ENCODE results near the gene TCP11X2. TPM values are rescaled to one million over a fixed set of nuclear protein-coding genes. Genes with fewer than 3 reads are reported as not detected.

Gene TCP11X2
- not detected in 2 replicates for total RNA-seq

DNA sequence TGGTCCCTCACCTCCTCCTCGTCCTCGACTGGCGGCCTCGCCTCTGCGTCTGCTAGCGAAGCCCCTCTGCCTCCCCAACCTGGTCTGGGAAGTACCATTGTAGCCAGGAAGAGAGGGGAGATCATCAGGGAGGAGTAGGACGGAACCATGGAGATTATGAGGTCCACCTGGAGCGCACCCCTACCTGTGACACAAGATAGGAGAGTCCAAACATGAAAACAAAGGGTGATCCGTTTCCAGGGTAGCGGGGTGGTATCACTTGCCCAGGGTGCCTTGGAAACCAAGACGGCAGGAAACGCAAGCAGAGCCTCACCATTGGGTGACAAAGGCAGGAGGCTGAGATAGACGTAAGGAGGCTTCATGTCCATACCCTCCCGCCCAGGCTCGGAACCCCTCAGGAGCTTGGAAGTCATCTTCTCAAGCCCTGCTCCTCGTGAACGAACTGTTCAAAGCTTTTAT lies at the start of gene TCP11X2:
TCP11X2 (minus strand) TSS at position 51 of the 459 bp plus-strand sequence.

DNA sequence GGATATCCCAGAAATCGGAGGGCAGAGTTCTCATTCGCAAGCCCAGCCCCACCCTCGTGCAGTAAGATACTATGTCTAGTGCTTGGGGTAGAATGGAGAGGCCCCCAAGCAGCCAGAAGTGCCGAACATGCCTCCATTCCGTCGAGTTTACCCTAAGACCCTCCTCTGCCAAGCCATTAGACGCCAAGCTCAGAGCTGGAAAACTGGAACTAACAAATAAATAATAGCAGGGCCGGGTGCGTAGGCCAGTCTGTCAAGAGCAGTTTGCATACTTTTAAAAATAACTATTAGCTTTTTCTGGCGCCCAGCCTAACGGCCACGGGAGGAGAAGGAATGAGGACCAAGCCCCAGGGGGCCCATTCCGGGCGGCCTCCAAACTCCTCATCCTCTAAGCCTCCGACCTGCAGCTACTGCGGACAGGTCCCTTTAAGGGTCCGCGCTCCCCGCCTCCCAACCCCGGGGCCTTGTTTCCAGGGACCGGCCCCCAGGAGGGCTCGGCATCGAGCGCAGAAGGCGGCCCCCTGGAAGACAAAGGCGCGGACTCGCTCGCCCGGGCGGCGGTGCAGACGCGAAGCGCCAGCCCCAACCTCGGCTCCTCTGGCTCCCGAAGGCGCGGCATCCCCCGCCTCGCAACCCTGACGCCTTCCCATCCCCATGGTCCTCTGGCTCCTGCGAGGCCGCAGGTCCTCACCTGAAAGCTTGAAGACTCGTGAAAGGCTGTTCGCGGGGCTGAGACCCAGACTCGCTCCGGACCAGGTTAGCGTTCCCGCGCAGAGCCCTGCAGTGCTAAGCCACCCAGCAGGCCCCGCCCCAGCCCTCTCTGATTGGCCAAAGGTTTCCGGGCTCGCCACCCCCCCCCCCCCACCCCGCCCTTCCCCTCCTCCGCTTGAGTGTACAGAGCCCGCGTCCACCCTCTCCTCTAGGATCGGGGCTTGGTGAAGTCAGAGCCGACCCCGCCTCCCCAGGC lies 44.6 kb upstream of the TCP11X2 start, which contains the start of gene TMSB15A:
TMSB15A (minus strand) TSS at position 765 of the 967 bp plus-strand sequence.

DNA sequence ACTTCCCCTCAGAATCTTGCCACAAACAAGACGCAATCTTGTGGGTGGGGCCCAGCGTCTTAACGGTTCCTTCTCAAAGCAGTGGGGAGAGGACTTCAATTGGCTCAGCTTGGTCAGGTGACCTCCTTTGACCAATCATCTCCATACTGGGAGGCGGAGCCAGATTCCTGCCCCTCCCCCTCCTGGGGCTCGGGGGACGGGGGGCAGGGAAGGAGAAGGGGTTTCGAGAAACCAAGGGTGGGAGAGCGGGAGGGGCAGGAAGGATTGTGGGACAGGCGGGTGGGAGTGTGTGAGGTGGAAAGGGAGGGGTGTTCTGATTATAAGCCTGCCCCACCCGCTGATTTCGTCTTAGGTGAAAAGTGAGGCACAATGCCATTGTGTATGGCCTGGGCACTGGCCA lies 31.7 kb downstream of the TCP11X2 start, which contains the start of gene NXF2B:
NXF2B (minus strand) TSS at position 101 of the 400 bp plus-strand sequence. CDS start 59,972 bp downstream, outside the sequence.

Other genes with a start within 250 kb of the TCP11X2 start
- gene NXF2, start 224.6 kb downstream of the TCP11X2 start, total RNA-seq, result not detected in 2 replicates
- not detected in 2 replicates for gene NXF2B, start 31.8 kb downstream of the TCP11X2 start, total RNA-seq
- 4.6 and 7.5 TPM in 2 replicates for gene TMSB15A, start 44.9 kb upstream of the TCP11X2 start, total RNA-seq
- gene ARMCX5, start 127.7 kb upstream of the TCP11X2 start, total RNA-seq, result 12.4 and 19.0 TPM in 2 replicates
- gene GPRASP1, start 179.7 kb upstream of the TCP11X2 start, total RNA-seq, result 0.58 and 1.2 TPM in 2 replicates
- 10.7 and 24.6 TPM in 2 replicates for gene GPRASP2, start 240.6 kb upstream of the TCP11X2 start, total RNA-seq
- 2.5 and 2.6 TPM in 2 replicates for gene GPRASP3, start 248.9 kb upstream of the TCP11X2 start, total RNA-seq

All from myometrial cell (primary cell).